ENCODE measurements around the gene PARD3.

Gene PARD3

DNA sequence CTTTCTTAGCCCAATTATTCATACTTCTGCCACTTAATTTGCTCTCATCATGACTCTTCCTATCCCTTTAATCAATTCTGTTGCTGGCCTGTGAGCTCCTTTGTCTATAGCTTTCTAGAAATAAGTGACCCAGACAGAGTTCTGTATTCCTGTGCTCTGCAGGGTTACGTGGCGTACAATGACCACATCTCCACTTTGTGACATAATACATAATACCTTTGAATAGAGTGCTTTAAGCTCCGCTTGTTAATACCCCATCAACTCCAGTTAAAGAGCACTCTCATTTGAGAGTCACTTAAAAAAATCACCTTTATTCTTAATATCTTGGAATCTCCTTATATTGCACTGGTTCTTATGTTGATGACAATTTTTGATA, 619.0 kb downstream of the PARD3 start:
- no peaks in the 10 kb centered on the region for H3K27me3 ChIP-seq (replicated peaks in 2 of 5; ENCODE audit: control insufficient read depth in 4 of 5, insufficient read depth in 5 of 5, low read length in 4 of 5)
- DNase-seq: no peak
- no peak overlapping the region for H3K27ac ChIP-seq (ENCODE audit: insufficient read depth in 1 of 2, low read depth in 1 of 2, low read length in 2 of 2, poor library complexity in 1 of 2, severe bottlenecking in 2 of 2)
- H3K4me1 ChIP-seq (ENCODE audit: control extremely low read depth in 1 of 4, control insufficient read depth in 4 of 4, insufficient read depth in 4 of 4, low read length in 3 of 4): peaks cover 2 to 19% (median 8%) of the 10 kb centered on the region in 4 experiments
- CTCF ChIA-PET: no interaction called here
- POLR2A ChIA-PET: no interaction called here
- H3K4me3 ChIP-seq (ENCODE audit: control insufficient read depth in 1 of 7, extremely low read depth in 1 of 7, insufficient read depth in 4 of 7, low read depth in 2 of 7, low read length in 6 of 7): no peak overlapping the region
- H3K9me3 ChIP-seq (ENCODE audit: control extremely low read depth in 1 of 5, control insufficient read depth in 4 of 5, insufficient read depth in 2 of 5, low read depth in 1 of 5, low read length in 4 of 5): no peaks in the 10 kb centered on the region
- H3K36me3 ChIP-seq (ENCODE audit: control insufficient read depth in 4 of 4, insufficient read depth in 4 of 4, low read length in 3 of 4): no peaks in the 10 kb centered on the region
- WGBS (ENCODE audit: insufficient coverage): 100% methylated on average over 1 of the region's 3 CpGs

DNA sequence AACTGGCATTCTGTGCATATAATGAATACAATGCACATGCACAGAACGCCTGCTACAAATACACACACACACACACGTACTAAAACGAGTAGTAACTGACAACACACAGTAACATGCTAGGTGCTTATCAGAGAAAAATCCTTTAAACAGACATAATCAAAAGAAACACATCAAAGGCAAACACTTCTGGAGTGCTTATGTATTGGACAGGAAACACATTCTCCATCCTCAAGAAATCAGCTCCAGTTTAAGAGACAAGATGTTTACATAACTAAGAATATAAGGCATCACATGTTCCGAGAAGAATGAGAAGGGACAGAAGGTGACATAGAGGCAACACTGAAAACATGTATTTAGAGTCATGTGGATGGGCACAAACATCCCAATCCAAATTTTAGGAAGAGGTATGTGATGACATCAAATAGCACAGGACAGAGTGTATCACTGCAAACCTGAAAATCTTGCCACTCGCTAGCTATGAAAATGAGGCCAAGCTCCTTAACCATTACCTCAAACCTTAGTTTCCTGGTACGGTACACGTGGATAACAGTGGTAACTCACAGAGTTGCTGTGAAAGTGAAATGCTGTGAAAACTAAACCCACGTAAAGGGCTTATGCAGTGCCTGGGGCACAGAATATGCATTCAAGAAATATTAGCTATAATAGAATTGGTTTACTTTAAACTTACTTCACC, 619.6 kb downstream of the PARD3 start:
- 93% methylated on average over 3 of the region's 8 CpGs for WGBS (ENCODE audit: insufficient coverage)
- Histone ChIP-seq H3K27ac (ENCODE audit: insufficient read depth in 1 of 2, low read depth in 1 of 2, low read length in 2 of 2, poor library complexity in 1 of 2, severe bottlenecking in 2 of 2) (no peak overlapping the region), H3K36me3 (ENCODE audit: control insufficient read depth in 4 of 4, insufficient read depth in 4 of 4, low read length in 3 of 4) (no peaks in the 10 kb centered on the region), H3K27me3 (replicated peaks in 2 of 5; ENCODE audit: control insufficient read depth in 4 of 5, insufficient read depth in 5 of 5, low read length in 4 of 5) (no peaks in the 10 kb centered on the region), H3K9me3 (ENCODE audit: control extremely low read depth in 1 of 5, control insufficient read depth in 4 of 5, insufficient read depth in 2 of 5, low read depth in 1 of 5, low read length in 4 of 5) (no peaks in the 10 kb centered on the region), H3K4me1 (ENCODE audit: control extremely low read depth in 1 of 4, control insufficient read depth in 4 of 4, insufficient read depth in 4 of 4, low read length in 3 of 4) (peaks cover under 1 to 14% (median 3%) of the 10 kb centered on the region in 4 experiments), H3K4me3 (ENCODE audit: control insufficient read depth in 1 of 7, extremely low read depth in 1 of 7, insufficient read depth in 4 of 7, low read depth in 2 of 7, low read length in 6 of 7) (no peak overlapping the region)
- DNase-seq: no peak
- ChIA-PET CTCF (no interaction called here), POLR2A (no interaction called here)

DNA sequence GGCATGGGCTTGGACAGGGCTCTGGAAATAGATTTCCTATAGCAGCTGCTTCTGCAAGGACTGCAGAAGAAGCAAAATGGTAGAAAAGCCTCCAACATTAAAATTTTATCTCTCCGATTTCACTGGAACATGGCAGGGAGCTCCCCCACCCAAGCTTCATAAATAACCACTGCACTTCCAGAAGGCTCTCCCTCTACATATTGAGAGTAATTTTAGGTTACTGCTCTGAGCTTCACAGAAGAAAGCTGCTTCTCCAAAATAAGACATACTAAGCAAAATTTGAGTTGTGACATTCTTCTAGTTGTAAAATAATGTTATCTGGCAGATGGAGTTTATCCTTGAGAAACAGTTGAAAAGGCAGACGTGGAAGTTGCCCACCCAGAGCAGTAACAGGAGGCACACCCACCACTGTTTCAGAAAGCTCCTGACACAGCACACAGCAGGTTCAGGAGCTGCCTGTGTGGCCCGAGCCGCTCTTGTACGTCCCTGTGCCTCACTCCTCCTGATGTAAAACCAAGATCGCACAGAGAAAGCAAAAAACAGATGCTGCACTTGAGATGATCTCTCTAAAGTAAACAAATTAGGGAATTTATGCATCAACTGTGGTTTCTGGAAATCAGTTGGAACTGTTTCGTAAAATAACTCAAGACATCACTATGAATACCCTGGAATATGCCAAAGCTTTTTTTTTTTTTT, 621.0 kb downstream of the PARD3 start:
- Histone ChIP-seq H3K4me1 (ENCODE audit: control extremely low read depth in 1 of 4, control insufficient read depth in 4 of 4, insufficient read depth in 4 of 4, low read length in 3 of 4) (no peaks in the 10 kb centered on the region), H3K9me3 (ENCODE audit: control extremely low read depth in 1 of 5, control insufficient read depth in 4 of 5, insufficient read depth in 2 of 5, low read depth in 1 of 5, low read length in 4 of 5) (no peaks in the 10 kb centered on the region), H3K4me3 (ENCODE audit: control insufficient read depth in 1 of 7, extremely low read depth in 1 of 7, insufficient read depth in 4 of 7, low read depth in 2 of 7, low read length in 6 of 7) (no peak overlapping the region), H3K36me3 (ENCODE audit: control insufficient read depth in 4 of 4, insufficient read depth in 4 of 4, low read length in 3 of 4) (no peaks in the 10 kb centered on the region), H3K27me3 (replicated peaks in 2 of 5; ENCODE audit: control insufficient read depth in 4 of 5, insufficient read depth in 5 of 5, low read length in 4 of 5) (no peaks in the 10 kb centered on the region), H3K27ac (ENCODE audit: insufficient read depth in 1 of 2, low read depth in 1 of 2, low read length in 2 of 2, poor library complexity in 1 of 2, severe bottlenecking in 2 of 2) (no peak overlapping the region)
- ChIA-PET POLR2A (interaction anchor here (0.6 kb wide), 1 partner anchor 185 kb away, joined by 3 read pairs; no protein-coding TSS in a partner anchor), CTCF (interaction anchor here (1.1 to 1.2 kb wide), 2 partner anchors 12 to 21 kb away, joined by 3 to 4 read pairs; no protein-coding TSS in a partner anchor)
- no peak for DNase-seq
- 98% methylated on average over 5 of the region's 7 CpGs for WGBS (ENCODE audit: insufficient coverage)

DNA sequence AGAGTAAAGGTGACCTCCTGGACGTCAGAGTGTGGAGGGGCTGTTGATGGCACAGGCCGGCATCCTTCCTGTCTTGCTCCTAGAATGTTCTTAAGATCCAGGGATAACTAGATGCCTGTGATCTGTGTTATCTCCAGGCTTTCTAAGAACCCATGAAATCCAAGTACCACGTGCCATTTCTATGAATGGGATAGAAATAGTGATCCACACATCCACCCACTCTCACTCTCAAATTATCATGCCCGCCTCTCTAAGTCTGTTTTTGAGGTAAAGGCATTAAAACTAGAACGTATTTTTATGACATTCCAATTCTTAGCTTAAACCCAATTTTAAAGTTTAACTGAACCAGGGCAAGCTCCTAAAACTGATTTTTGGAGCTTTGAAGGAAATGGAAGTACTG, 622.5 kb downstream of the PARD3 start:
- H3K27ac ChIP-seq (ENCODE audit: insufficient read depth in 1 of 2, low read depth in 1 of 2, low read length in 2 of 2, poor library complexity in 1 of 2, severe bottlenecking in 2 of 2): no peak overlapping the region
- no peaks in the 10 kb centered on the region for H3K36me3 ChIP-seq (ENCODE audit: control insufficient read depth in 4 of 4, insufficient read depth in 4 of 4, low read length in 3 of 4)
- WGBS (ENCODE audit: insufficient coverage): 100% methylated on average over 3 of the region's 5 CpGs
- POLR2A ChIA-PET: no interaction called here
- H3K4me1 ChIP-seq (ENCODE audit: control extremely low read depth in 1 of 4, control insufficient read depth in 4 of 4, insufficient read depth in 4 of 4, low read length in 3 of 4): no peaks in the 10 kb centered on the region
- H3K4me3 ChIP-seq (ENCODE audit: control insufficient read depth in 1 of 7, extremely low read depth in 1 of 7, insufficient read depth in 4 of 7, low read depth in 2 of 7, low read length in 6 of 7): no peak overlapping the region
- no peak for DNase-seq
- no peaks in the 10 kb centered on the region for H3K27me3 ChIP-seq (replicated peaks in 2 of 5; ENCODE audit: control insufficient read depth in 4 of 5, insufficient read depth in 5 of 5, low read length in 4 of 5)
- CTCF ChIA-PET: no interaction called here
- H3K9me3 ChIP-seq (ENCODE audit: control extremely low read depth in 1 of 5, control insufficient read depth in 4 of 5, insufficient read depth in 2 of 5, low read depth in 1 of 5, low read length in 4 of 5): no peaks in the 10 kb centered on the region

DNA sequence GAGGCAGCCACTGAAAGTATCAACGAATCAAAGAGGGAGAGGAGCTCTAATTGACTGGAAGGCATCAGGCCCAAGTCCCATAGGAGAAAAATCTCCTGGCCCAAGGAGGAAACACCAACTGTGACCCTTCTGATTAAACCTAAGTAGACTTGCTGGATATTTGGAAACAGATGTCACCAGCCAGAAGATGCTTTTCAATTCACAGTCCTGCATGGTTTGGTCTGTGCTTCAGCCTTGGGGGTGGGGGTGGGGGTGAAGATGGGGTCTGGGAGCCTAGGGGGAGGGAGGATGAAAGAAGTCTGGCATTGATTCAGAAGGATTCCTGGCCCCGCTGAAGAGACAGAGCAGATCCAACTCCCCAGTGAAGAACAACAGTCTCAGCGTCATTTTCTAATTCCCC, 623.7 kb downstream of the PARD3 start:
- Histone ChIP-seq H3K27ac (ENCODE audit: insufficient read depth in 1 of 2, low read depth in 1 of 2, low read length in 2 of 2, poor library complexity in 1 of 2, severe bottlenecking in 2 of 2) (no peak overlapping the region), H3K4me3 (ENCODE audit: control insufficient read depth in 1 of 7, extremely low read depth in 1 of 7, insufficient read depth in 4 of 7, low read depth in 2 of 7, low read length in 6 of 7) (no peak overlapping the region), H3K27me3 (replicated peaks in 2 of 5; ENCODE audit: control insufficient read depth in 4 of 5, insufficient read depth in 5 of 5, low read length in 4 of 5) (no peaks in the 10 kb centered on the region), H3K36me3 (ENCODE audit: control insufficient read depth in 4 of 4, insufficient read depth in 4 of 4, low read length in 3 of 4) (no peaks in the 10 kb centered on the region), H3K4me1 (ENCODE audit: control extremely low read depth in 1 of 4, control insufficient read depth in 4 of 4, insufficient read depth in 4 of 4, low read length in 3 of 4) (no peaks in the 10 kb centered on the region), H3K9me3 (ENCODE audit: control extremely low read depth in 1 of 5, control insufficient read depth in 4 of 5, insufficient read depth in 2 of 5, low read depth in 1 of 5, low read length in 4 of 5) (no peaks in the 10 kb centered on the region)
- ChIA-PET CTCF (no interaction called here), POLR2A (no interaction called here)
- 100% methylated on average over 3 of the region's 3 CpGs for WGBS (ENCODE audit: insufficient coverage)
- no peak for DNase-seq

DNA sequence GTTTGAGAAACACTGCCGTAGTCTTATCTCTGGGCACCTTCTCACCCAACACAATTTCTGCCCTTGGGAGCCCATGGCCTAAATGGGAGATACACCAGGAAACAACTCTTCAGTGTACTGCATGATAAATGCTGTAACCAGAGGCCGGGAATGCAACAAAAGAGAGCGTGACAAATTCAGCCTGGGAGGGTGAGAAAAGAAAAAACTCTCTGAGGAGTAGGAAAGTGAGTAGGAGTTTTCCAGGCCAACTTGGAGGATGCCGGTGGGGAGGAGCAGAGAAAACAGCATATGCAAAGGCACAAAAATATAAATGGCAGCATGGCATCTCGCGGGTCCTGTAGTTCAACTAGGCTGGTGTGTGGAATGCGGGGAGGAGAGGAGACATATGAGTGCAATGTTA, 624.5 kb downstream of the PARD3 start:
- H3K4me1 ChIP-seq (ENCODE audit: control extremely low read depth in 1 of 4, control insufficient read depth in 4 of 4, insufficient read depth in 4 of 4, low read length in 3 of 4): peaks cover 0 to 3% (median under 1%) of the 10 kb centered on the region in 4 experiments
- H3K9me3 ChIP-seq (ENCODE audit: control extremely low read depth in 1 of 5, control insufficient read depth in 4 of 5, insufficient read depth in 2 of 5, low read depth in 1 of 5, low read length in 4 of 5): no peaks in the 10 kb centered on the region
- ChIA-PET CTCF (no interaction called here), POLR2A (no interaction called here)
- WGBS (ENCODE audit: insufficient coverage): 99% methylated on average over 7 of the region's 7 CpGs
- no peak overlapping the region for H3K4me3 ChIP-seq (ENCODE audit: control insufficient read depth in 1 of 7, extremely low read depth in 1 of 7, insufficient read depth in 4 of 7, low read depth in 2 of 7, low read length in 6 of 7)
- no peak for DNase-seq
- H3K36me3 ChIP-seq (ENCODE audit: control insufficient read depth in 4 of 4, insufficient read depth in 4 of 4, low read length in 3 of 4): no peaks in the 10 kb centered on the region
- no peaks in the 10 kb centered on the region for H3K27me3 ChIP-seq (replicated peaks in 2 of 5; ENCODE audit: control insufficient read depth in 4 of 5, insufficient read depth in 5 of 5, low read length in 4 of 5)
- H3K27ac ChIP-seq (ENCODE audit: insufficient read depth in 1 of 2, low read depth in 1 of 2, low read length in 2 of 2, poor library complexity in 1 of 2, severe bottlenecking in 2 of 2): no peak overlapping the region

DNA sequence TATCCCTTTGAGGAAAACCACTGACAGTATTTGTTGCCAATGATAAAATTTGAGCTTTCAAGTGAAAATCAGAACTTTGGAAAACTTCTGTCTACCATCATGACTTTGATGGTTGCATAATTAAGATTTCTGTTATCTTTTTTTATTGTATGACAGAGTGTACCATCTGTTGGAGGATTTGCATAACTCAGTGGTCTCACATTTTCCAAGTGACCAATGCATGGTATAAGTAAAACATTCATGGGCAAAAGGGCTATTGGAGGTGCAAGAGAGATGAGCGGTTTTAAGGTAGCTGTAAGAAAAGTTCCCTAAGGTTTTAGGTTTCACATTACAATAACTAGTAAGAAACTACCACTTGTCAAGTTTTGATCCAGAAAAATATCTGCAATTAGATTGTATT, 625.3 kb downstream of the PARD3 start:
- POLR2A ChIA-PET: no interaction called here
- no peaks in the 10 kb centered on the region for H3K27me3 ChIP-seq (replicated peaks in 2 of 5; ENCODE audit: control insufficient read depth in 4 of 5, insufficient read depth in 5 of 5, low read length in 4 of 5)
- H3K9me3 ChIP-seq (ENCODE audit: control extremely low read depth in 1 of 5, control insufficient read depth in 4 of 5, insufficient read depth in 2 of 5, low read depth in 1 of 5, low read length in 4 of 5): no peaks in the 10 kb centered on the region
- WGBS (ENCODE audit: insufficient coverage): no CpG with 5 or more reads among the region's 1 CpG
- DNase-seq: no peak
- CTCF ChIA-PET: no interaction called here
- no peaks in the 10 kb centered on the region for H3K36me3 ChIP-seq (ENCODE audit: control insufficient read depth in 4 of 4, insufficient read depth in 4 of 4, low read length in 3 of 4)
- H3K4me3 ChIP-seq (ENCODE audit: control insufficient read depth in 1 of 7, extremely low read depth in 1 of 7, insufficient read depth in 4 of 7, low read depth in 2 of 7, low read length in 6 of 7): no peak overlapping the region
- no peak overlapping the region for H3K27ac ChIP-seq (ENCODE audit: insufficient read depth in 1 of 2, low read depth in 1 of 2, low read length in 2 of 2, poor library complexity in 1 of 2, severe bottlenecking in 2 of 2)
- peaks cover 0 to 3% (median under 1%) of the 10 kb centered on the region in 4 experiments for H3K4me1 ChIP-seq (ENCODE audit: control extremely low read depth in 1 of 4, control insufficient read depth in 4 of 4, insufficient read depth in 4 of 4, low read length in 3 of 4)
